ENCODE results near the gene LGALS8. TPM values are rescaled to one million over a fixed set of nuclear protein-coding genes. Genes with fewer than 3 reads are reported as not detected.
"Not testable (repeated sequence)": the region's sequence is repeated elsewhere in the genome, so short reads cannot be mapped to it uniquely, and the experiment has no call there.

Gene LGALS8
- total RNA-seq, 1 experiment from 2014 or later, result 15.0 TPM

DNA sequence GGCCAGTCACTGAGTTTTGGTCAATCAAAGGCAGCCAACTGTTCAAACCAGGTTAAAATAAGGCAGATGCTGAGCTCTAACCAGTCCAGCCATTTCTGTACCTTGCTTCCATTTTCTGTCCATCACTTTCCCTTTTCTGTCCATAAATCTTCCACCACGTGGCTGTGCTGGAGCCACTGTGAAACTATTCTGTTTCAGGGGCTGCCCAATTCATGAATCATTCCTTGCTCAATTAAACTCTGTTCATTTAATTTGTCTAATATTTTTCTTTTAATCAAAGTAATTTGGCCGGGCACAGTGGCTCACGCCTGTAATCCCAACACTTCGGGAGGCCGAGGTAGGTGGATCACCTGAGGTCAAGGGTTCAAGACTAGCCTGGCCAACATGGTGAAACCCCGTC, 22.7 kb upstream of the LGALS8 start:
- DNase-seq, result no peak
- H3K9me3 ChIP-seq (replicated peaks), result no peaks in the 10 kb centered on the region
- no peaks in the 10 kb centered on the region for H3K36me3 ChIP-seq
- no peaks in the 10 kb centered on the region for H3K27me3 ChIP-seq
- no peak overlapping the region for H3K4me3 ChIP-seq
- H3K4me1 ChIP-seq, result peaks cover 4% of the 10 kb centered on the region; the same call in 1 of the 2 replicates
- no peak overlapping the region for H3K27ac ChIP-seq

DNA sequence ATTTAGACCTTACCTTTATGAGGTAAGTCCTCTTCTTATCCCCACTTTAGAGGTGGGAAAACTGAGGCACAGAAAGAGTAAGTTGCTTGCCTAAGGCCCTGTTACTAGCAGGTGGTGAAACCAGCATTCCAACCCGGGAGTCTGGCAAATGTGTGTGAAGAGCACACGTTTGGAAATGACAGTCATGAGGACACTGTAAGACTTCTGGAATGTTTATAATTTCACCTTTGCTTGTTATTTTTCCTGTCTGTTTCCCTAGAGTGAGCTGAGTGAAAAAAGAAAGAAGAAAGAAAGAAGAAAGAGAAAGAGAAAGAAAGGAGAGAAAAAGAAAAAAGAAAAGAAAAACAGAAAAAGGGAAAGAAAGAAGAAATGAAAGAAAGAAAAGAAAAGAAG, 21.2 kb upstream of the LGALS8 start:
- peak in 1 of 2 experiments; percentile 31 for DNase-seq
- no peaks in the 10 kb centered on the region for H3K36me3 ChIP-seq
- peak overlapping the region; percentile 45 for H3K4me3 ChIP-seq
- H3K9me3 ChIP-seq (replicated peaks), result no peaks in the 10 kb centered on the region
- no peaks in the 10 kb centered on the region for H3K27me3 ChIP-seq
- H3K4me1 ChIP-seq, result peaks cover 6% of the 10 kb centered on the region; the same call in 1 of the 2 replicates
- H3K27ac ChIP-seq, result peak overlapping the region; percentile 79; the same call in 1 of the 2 replicates

DNA sequence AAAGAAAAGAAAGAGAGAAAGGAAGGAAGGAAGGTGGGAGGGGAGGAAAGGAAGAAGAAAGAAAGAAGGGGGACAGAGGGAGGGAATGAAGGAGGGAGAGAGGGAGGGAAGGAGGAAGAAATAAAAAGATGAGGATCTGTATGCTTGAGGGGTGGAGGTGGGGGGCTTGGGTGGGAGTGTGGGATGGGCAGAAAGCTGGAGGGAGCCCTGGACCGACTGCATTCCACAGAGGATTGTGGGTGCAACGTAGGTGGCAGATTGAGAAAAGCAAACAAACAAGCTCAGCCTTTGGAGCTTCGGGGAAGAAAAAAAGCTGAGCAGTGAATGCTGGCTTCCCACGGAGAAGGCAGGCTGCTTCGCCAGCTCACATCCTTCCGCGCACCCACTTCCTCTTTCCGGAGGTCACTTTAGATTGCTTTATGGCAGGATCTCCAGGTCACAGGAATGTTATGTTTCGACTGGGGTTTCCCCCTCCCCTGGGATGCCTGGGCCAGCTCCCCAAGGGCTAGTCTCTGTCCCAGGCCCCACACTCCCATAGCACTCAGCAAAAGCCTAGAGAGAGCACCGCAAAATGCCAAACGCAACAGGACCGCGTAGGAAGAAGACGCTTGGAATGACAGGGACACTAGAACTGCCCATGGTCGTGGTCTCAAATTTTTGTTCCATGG, 20.7 kb upstream of the LGALS8 start:
- Histone ChIP-seq H3K9me3 (replicated peaks) (no peaks in the 10 kb centered on the region), H3K36me3 (no peaks in the 10 kb centered on the region), H3K27ac (peak overlapping the region; percentile 79), H3K27me3 (no peaks in the 10 kb centered on the region), H3K4me1 (peaks cover 8% of the 10 kb centered on the region; the same call in 1 of the 2 replicates), H3K4me3 (peak overlapping the region; percentile 45)
- DNase-seq, result peak; percentile 79 to 84

DNA sequence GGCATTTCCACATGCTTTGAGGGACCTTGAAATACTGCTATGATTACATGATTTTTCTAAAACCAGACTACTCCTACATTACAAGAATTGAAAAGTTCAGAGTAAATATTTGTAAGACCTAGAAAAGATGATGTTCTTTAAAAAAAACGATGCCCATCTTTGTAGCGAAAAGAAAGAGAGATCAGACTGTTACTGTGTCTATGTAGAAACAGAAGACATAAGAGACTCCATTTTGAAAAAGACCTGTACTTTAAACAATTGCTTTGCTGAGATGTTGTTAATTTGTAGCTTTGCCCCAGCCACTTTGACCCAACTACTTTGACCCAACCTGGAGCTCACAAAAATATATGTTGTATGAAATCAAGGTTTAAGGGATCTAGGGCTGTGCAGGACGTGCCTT, 19.4 kb upstream of the LGALS8 start:
- H3K4me3 ChIP-seq; H3K36me3 ChIP-seq; H3K27me3 ChIP-seq; H3K27ac ChIP-seq; DNase-seq; H3K9me3 ChIP-seq (replicated peaks); H3K4me1 ChIP-seq: not testable (repeated sequence)

DNA sequence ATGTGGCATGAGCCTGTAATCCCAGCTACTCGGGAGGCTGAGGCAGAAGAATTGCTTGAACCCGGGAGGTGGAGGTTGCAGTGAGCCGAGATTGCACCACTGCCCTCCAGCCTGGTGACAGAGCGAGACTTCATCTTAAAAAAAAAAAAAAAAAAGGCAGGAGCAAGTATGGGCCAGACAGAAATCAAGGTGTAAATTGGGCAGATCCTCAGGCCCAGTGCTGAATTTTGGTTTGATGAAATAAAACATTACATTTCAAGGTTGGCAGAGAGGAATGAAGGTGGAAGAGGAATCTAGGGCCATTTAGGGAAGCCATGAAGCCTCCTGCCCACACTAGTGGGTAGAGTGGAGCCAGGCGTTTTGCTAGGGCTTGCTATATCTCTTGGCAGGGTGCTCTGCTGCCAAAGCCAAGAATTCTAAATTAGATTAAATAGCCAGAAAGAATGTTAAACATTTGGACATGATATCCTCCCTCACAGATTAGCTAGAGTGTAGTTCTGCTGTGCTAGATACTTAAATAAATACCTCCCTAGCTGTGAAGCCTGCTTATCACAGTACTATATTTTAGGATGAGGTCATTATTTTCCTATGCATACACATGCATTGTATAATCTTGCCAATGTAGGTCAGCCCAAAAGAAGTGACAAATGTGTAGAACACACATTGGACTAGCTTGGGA, 16.6 kb upstream of the LGALS8 start:
- DNase-seq, result peak in 1 of 2 experiments; percentile 37
- Histone ChIP-seq H3K9me3 (replicated peaks) (no peaks in the 10 kb centered on the region), H3K4me1 (peaks cover 8% of the 10 kb centered on the region; the same call in 1 of the 2 replicates), H3K27me3 (no peaks in the 10 kb centered on the region), H3K27ac (no peak overlapping the region; the same call in 1 of the 2 replicates), H3K4me3 (no peak overlapping the region), H3K36me3 (no peaks in the 10 kb centered on the region)

DNA sequence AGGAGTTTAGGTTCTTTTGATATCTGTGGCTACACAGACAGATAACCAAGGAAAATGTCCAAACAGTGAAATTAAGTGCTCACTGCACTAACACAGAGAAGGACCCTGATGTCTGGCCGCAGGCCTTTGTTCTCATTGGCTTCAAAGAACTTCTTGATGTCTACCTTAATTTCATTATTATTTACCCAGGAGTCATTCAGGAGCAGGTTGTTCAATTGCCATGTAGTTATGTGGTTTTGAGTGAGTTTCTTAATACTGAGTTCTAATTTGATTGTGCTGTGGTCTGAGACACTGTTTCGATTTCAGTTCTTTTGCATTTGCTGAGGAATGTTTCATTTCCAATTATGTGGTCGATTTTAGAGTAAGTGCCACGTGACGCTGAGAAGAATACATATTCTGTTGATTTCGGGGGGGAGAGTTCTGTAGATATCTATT, 15.2 kb upstream of the LGALS8 start:
- H3K36me3 ChIP-seq, result no peaks in the 10 kb centered on the region
- H3K4me3 ChIP-seq, result no peak overlapping the region
- DNase-seq, result no peak
- no peaks in the 10 kb centered on the region for H3K27me3 ChIP-seq
- no peaks in the 10 kb centered on the region for H3K9me3 ChIP-seq (replicated peaks)
- peaks cover 4% of the 10 kb centered on the region; the same call in 1 of the 2 replicates for H3K4me1 ChIP-seq
- H3K27ac ChIP-seq, result no peak overlapping the region

DNA sequence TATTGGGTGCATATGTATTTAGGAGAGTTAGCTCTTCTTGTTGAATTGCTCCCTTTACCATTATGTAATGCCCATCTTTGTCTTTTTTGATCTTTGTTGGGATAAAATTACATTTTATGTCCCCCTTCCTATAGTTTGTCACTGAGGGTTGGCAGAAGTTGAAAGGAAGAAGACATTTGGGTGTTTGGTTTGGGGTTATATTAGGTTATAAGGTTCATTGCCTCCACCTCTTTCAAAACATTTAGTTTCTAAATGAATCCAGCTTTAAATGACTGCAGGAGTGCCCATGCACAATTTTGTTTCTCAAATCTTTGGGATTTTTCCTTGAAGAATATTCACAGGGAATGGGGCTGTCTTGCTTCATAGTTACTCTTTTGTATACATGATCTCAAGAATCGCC, 14.6 kb upstream of the LGALS8 start:
- H3K27ac ChIP-seq, result no peak overlapping the region
- no peaks in the 10 kb centered on the region for H3K36me3 ChIP-seq
- H3K27me3 ChIP-seq, result no peaks in the 10 kb centered on the region
- H3K4me3 ChIP-seq, result no peak overlapping the region
- no peaks in the 10 kb centered on the region for H3K9me3 ChIP-seq (replicated peaks)
- DNase-seq, result no peak
- peaks cover 4% of the 10 kb centered on the region; the same call in 1 of the 2 replicates for H3K4me1 ChIP-seq

DNA sequence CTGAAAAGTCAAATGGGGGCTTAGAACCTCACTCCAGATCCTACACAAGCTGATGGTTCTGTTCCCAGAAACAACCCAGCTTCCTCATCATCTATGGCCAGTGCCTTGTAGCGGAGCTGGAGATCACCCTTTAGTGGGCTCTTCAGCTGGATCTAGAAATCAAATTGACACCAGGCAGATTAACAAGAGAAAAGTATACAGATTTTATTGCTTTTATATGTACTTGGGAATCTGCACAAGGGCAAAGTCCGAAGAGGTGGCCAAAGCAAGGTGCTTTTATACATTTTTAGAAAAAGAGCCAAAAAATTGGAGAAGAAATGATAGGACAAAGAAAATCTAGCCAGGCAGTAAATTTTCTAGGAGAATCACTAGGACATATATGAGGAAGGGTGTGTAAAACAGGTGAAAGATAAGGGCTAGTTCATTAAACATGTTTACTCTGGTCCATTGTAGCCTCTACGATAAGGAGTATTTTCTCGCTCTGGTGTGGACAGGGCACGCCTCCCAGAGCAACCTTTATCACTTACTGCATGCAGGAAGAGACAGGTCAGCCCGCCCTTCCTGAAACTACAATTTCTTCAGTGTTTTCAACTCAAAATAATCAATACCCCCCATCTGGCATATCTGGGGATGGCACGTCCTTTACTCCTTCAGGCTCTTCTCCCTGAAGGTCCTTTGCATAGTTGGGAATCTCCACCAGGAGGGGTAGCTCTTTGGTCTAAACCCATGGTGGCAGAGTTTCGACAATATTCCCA, 14.0 kb upstream of the LGALS8 start:
- Histone ChIP-seq H3K27me3 (no peaks in the 10 kb centered on the region), H3K4me1 (peaks cover 6% of the 10 kb centered on the region), H3K9me3 (replicated peaks) (no peaks in the 10 kb centered on the region), H3K4me3 (no peak overlapping the region), H3K36me3 (no peaks in the 10 kb centered on the region), H3K27ac (no peak overlapping the region)
- DNase-seq, result no peak

DNA sequence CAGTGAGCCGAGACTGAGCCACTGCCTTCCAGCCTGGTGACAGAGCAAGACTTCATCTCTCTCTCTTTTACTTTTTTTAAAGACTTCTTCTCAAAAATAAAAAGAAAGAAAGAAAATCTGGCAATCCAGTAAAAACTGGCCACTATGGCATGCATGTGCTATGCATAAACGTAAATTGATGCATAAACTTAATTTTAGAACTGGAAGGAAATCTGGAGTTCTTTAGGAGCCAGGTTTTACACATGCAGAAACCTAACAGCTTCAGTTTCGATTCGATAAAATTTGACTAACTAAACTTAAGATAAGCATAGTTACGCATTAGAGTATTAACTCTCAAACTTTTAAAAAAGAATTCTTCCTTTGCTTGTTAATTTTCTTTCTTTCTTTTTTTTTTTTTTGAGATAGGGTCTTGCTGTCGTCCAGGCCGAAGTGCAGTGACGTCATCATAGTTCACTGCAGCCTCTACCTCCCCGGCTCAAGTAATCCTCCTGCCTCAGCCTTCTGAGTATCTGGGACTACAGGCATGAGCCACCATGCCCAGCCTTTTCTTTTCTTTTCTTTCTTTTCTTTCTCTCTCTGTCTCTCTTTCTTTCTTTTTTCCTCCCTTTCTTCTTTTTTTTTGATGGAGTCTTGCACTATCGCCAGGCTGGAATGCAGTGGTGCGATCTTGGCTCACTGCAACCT, 11.9 kb upstream of the LGALS8 start:
- Histone ChIP-seq H3K27me3 (no peaks in the 10 kb centered on the region), H3K9me3 (replicated peaks) (no peaks in the 10 kb centered on the region), H3K27ac (no peak overlapping the region), H3K4me1 (peaks cover 24% of the 10 kb centered on the region), H3K4me3 (no peak overlapping the region), H3K36me3 (no peaks in the 10 kb centered on the region)
- DNase-seq, result no peak

DNA sequence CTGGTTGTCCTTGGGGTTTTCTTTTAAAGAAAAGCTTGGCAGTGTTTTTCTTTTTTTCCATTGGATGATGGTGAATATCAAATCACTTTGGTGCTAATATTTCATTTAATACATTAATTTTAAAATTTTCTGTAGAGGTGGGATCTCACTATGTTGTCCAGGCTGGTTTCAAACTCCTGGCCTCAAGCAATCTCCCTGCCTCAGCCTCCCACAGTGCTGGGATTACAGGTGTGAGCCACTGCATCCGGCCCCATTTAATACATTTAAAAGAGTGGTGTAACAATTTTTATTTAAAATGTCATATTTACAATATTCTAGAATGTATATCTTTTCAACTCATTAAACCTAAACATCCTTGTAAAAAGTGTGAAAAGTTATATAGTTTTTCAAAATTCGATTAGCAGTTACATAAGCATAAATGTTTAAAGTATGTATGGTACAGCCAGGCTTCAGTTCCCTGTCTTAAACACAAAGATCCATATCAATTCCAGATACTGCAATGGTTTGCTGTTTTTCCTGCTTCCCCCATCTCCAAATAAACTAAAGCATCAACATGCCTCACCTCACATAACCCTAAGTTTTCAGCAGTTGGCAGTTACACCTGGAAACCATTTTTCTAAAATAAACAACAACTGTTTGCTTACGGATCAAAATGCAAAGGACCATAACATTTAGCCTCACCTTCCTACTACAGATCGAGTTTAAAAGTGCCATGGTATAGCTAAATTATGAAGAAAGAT, 8.9 kb upstream of the LGALS8 start:
- no peaks in the 10 kb centered on the region for H3K36me3 ChIP-seq
- no peaks in the 10 kb centered on the region for H3K9me3 ChIP-seq (replicated peaks)
- H3K4me1 ChIP-seq, result peaks cover 25% of the 10 kb centered on the region
- no peaks in the 10 kb centered on the region for H3K27me3 ChIP-seq
- peak overlapping the region; percentile 81 for H3K27ac ChIP-seq
- peak in 1 of 2 experiments; percentile 73 for DNase-seq
- no peak overlapping the region for H3K4me3 ChIP-seq

DNA sequence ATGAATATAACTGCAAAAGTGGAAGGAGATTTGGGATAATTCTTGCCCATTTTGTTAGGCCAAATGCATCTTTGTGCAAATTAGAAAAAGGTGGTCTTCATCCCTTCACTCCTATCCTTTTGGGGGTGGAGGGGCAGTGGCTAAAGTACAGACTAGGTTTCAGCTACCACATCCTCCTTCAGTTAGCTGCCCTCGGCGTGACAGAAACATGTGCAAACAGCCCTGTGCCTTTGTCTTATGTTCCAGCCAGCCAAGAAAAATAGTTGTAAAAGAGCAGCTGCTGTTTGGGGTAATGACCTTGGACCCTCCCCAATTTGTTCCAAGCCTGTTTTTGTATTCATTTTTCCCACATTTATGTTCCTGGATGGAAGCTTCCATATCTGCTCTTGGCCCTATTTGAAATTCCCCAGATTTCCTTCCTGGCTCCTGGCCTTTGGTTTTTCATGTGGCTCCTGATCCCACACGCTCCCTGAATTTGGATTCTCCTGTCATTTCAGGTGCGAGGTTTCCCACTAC, 8.3 kb upstream of the LGALS8 start:
- Histone ChIP-seq H3K27me3 (no peaks in the 10 kb centered on the region), H3K9me3 (replicated peaks) (no peaks in the 10 kb centered on the region), H3K27ac (peak overlapping the region; percentile 81), H3K36me3 (no peaks in the 10 kb centered on the region), H3K4me3 (no peak overlapping the region), H3K4me1 (peaks cover 25% of the 10 kb centered on the region)
- DNase-seq, result peak; percentile 86 to 94

DNA sequence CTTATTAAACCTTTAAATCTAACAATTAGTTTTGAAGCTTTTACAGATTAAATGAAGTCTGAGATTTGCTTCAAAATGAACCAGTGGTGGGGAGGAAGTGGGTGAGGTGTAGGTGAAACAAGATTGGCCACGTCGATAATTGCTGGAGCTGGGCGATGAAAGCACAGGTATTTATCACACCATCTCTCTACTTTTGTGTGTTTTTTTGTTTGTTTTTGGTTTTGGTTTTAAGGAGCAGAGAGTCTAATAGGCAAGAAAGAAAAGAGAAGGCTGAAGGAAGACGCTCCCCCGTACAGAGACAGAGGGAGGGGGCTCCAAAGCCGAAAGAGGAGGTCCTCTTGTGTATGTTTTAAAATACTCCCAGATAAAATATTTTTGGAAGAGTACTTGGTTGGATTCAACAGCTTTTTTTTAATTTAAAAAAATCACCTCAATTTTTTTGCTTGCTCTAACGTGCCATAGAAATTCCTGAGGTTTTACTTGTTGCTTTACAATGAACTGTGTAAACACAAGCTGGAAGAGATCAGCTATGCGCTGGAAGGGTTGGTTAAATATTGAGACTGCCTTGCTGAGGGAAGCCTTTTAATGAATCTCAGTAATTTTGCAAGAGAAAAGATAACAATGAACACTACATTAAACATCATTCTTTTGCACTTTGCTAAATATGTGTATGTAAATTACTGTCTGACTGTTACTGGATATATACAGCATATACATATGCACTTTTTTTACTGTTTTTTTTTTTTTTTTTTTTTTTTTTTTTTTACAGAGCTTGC, 6.7 kb upstream of the LGALS8 start:
- no peaks in the 10 kb centered on the region for H3K27me3 ChIP-seq
- H3K27ac ChIP-seq, result peak overlapping the region; percentile 81
- no peaks in the 10 kb centered on the region for H3K9me3 ChIP-seq (replicated peaks)
- H3K4me1 ChIP-seq, result peaks cover 25% of the 10 kb centered on the region
- H3K4me3 ChIP-seq, result peak overlapping the region; percentile 27
- DNase-seq, result peak in 1 of 2 experiments; percentile 59
- no peaks in the 10 kb centered on the region for H3K36me3 ChIP-seq

DNA sequence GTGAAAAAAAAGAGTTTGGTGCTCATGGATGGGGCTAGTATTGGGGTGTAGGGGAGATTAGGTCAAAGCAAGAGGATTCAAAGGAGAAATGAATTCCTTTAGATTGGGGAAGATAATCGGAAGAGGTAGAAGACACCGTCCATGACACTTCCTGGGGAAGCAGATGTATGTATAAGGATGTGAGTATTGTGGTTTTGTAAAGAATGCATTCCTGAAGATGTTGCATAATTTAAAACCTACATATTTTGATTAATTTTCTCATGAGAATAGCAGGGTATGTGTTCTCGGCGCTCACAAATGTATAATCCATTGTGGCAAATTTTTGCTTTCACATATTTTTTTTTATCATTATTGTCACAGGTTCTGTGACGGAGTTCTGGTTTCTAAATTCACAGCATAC, 5.5 kb upstream of the LGALS8 start:
- Histone ChIP-seq H3K4me3 (no peak overlapping the region), H3K27ac (no peak overlapping the region; the same call in 1 of the 2 replicates), H3K9me3 (replicated peaks) (no peaks in the 10 kb centered on the region), H3K36me3 (no peaks in the 10 kb centered on the region), H3K27me3 (no peaks in the 10 kb centered on the region), H3K4me1 (peaks cover 25% of the 10 kb centered on the region)
- DNase-seq, result no peak

All from SJCRH30 (cell line).